ENCODE data around the gene ARMCX1. TPM values are rescaled to one million over a fixed set of nuclear protein-coding genes. Genes with fewer than 3 reads are reported as not detected.

ARMCX1 gene
- total and polyA plus RNA-seq, 2 experiments from 2014 or later: 26.9 to 28.0 TPM

DNA sequence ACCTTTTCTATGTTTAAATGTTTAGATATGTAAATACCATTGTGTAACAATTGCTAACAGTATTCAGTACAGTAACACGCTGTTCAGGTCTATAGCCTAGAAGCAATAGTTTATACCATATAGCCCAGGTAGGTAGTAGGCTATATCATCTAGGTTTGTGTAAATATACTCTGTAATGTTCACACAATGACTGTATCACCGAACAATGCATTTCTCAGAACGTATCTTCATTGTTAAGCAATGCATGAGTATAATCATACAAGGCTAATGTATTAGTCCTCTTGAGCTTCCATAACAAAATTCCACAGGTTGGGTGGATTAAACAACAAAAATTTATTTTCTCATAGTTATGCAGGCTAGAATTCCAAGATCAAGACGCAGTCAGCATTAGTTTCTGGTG is 42.4 kb upstream of the ARMCX1 start:
- Mint-ChIP-seq H3K27me3 (ENCODE audit: insufficient read depth, low read depth, poor library complexity) (no peaks in the 10 kb centered on the region), H3K9me3 (no peaks in the 10 kb centered on the region; the same call in 2 of the 3 replicates), H3K27ac (no peak overlapping the region), H3K36me3 (ENCODE audit: low read depth) (peaks cover 9% of the 10 kb centered on the region; the same call in 2 of the 3 replicates), H3K4me3 (no peak overlapping the region), H3K4me1 (no peaks in the 10 kb centered on the region)
- no peak overlapping the region for H3K4me2 ChIP-seq
- H4K20me1 ChIP-seq (replicated peaks; ENCODE audit: insufficient read depth): no peaks in the 10 kb centered on the region
- no peaks in the 10 kb centered on the region for H3K9me2 ChIP-seq (ENCODE audit: insufficient read depth)
- no peak overlapping the region for H3K4me3 ChIP-seq
- DNase-seq (ENCODE audit: low spot score) (no peak), ATAC-seq (no peak)
- H3K4me1 ChIP-seq (ENCODE audit: insufficient read depth): no peaks in the 10 kb centered on the region
- H2AFZ ChIP-seq: no peak overlapping the region
- H3K79me2 ChIP-seq (replicated peaks; ENCODE audit: insufficient read depth): no peaks in the 10 kb centered on the region
- no peak overlapping the region for H3K27ac ChIP-seq (ENCODE audit: low read depth)
- TF ChIP-seq CTCF (conservative IDR thresholded peaks at IDR 0.05; ENCODE audit: low read depth in 2 of 2) (no peak), STAT1 (IDR thresholded peaks at IDR 0.05; ENCODE audit: unreplicated experiment) (no peak), ZNF114 (CRISPR knock-in tag; IDR thresholded peaks at IDR 0.05) (no peak), JUNB (IDR thresholded peaks at IDR 0.05; ENCODE audit: unreplicated experiment) (no peak), ETS1 (IDR thresholded peaks at IDR 0.05) (no peak), EZH2phosphoT487 (IDR thresholded peaks at IDR 0.05; ENCODE audit: unreplicated experiment) (no peak), POLR2AphosphoS5 (IDR thresholded peaks at IDR 0.05; ENCODE audit: low read depth) (no peak), REST (IDR thresholded peaks at IDR 0.05; ENCODE audit: unreplicated experiment) (no peak), ZNF462 (CRISPR knock-in tag; IDR thresholded peaks at IDR 0.05) (no peak), EZH2 (IDR thresholded peaks at IDR 0.05; ENCODE audit: low read depth, unreplicated experiment) (no peak), CREB1 (CRISPR knock-in tag; IDR thresholded peaks at IDR 0.05; ENCODE audit: low read depth) (no peak), NANOG (IDR thresholded peaks at IDR 0.05; ENCODE audit: borderline replicate concordance) (no peak), ZNF331 (CRISPR knock-in tag; IDR thresholded peaks at IDR 0.05; ENCODE audit: low read depth) (no peak)
- H3F3A ChIP-seq (replicated peaks; ENCODE audit: low read depth): no peaks in the 10 kb centered on the region
- H3K36me3 ChIP-seq (ENCODE audit: insufficient read depth): no peaks in the 10 kb centered on the region
- H3K27me3 ChIP-seq (ENCODE audit: insufficient read depth): no peaks in the 10 kb centered on the region

Data from GM23338 (cell line).